ENCODE measurements around the gene HMGCS1. TPM values are rescaled to one million over a fixed set of nuclear protein-coding genes. Genes with fewer than 3 reads are reported as not detected.

Gene HMGCS1
- total and polyA plus RNA-seq, 9 of the 15 experiments (the other 6 are each of a cell fraction or from before 2014, with no cell fraction given), result 43.7 to 337 (median 111) TPM

DNA sequence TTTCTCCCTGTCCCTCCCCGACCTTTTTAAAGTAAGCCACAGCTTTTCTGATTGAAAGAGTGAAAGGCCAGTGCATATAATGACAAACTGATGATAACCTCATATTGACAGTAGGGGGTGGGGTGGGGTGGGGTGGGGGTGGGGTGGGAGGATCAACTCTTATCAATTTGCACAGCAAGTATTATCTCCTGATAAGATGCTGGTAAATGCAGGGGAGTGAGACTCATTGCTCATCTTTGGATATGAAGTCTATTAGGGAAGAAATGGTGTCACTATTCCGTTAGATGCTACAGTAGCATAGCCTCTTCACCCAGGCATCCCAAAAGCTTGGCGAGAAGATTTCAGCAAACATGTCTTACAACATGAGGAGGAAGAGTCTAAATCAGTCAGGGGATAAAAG is 38.9 kb upstream of the HMGCS1 start:
- H3K79me2 ChIP-seq (ENCODE audit: control insufficient read depth, insufficient read depth, low read length), result no peaks in the 10 kb centered on the region
- H3K27me3 ChIP-seq (ENCODE audit: control insufficient read depth in 2 of 2, insufficient read depth in 2 of 2, low read length in 2 of 2), result no peaks in the 10 kb centered on the region
- DNase-seq (ENCODE audit: extremely low read depth in 1 of 4, low spot score in 3 of 4) (peak; percentile 52 to 80 (median 66)), FAIRE-seq (peak; percentile 32), ATAC-seq (peak; percentile 49)
- H4K20me1 ChIP-seq (replicated peaks; ENCODE audit: control insufficient read depth, insufficient read depth, low read length), result no peaks in the 10 kb centered on the region
- peak overlapping the region; percentile 43; the same call in 1 of the 2 replicates for H3K4me2 ChIP-seq (ENCODE audit: insufficient read depth, low read length)
- no peak overlapping the region for H3K9ac ChIP-seq (ENCODE audit: insufficient read depth in 1 of 2, low read depth in 2 of 2, low read length in 2 of 2)
- no peaks in the 10 kb centered on the region for H3K9me1 ChIP-seq (ENCODE audit: control insufficient read depth, insufficient read depth, low read length)
- no peak overlapping the region for H3K27ac ChIP-seq (ENCODE audit: extremely low read depth, low read depth, low read length)
- 5% methylated on average over 3 of the region's 3 CpGs for WGBS (ENCODE audit: insufficient coverage, low coverage, missing lambda C conversion rate)
- H3K4me1 ChIP-seq (replicated peaks in 1 of 2; ENCODE audit: control insufficient read depth in 2 of 2, insufficient read depth in 2 of 2, low read length in 2 of 2), result peaks cover 0 to 13% of the 10 kb centered on the region in 2 experiments; a peak in 4 of 5 replicates
- in situ Hi-C loops (cut with MboI), result no loop called here
- no TSS peak for BruUV-seq (replicated peaks)
- H3K9me3 ChIP-seq (replicated peaks; ENCODE audit: control insufficient read depth, insufficient read depth, low read depth, low read length), result no peaks in the 10 kb centered on the region
- ChIA-PET POLR2A (interaction anchor here (1.0 to 1.5 kb wide), 5 partner anchors 13 to 231 kb away, joined by 3 to 6 read pairs (median 3); partner anchors contain the start of gene HMGCS1), CTCF (ENCODE audit: low intra/inter-chr PET ratio) (no interaction called here)
- no peaks in the 10 kb centered on the region for H3K36me3 ChIP-seq (ENCODE audit: control insufficient read depth, insufficient read depth, low read length)
- H2AFZ ChIP-seq (ENCODE audit: low read depth, low read length), result peak overlapping the region; percentile 15; the same call in 1 of the 2 replicates
- intact Hi-C loops (cut with micrococcal nuclease), result no loop called here
- no peak overlapping the region for H3K4me3 ChIP-seq
- peak; percentile 42 for TF ChIP-seq CBFA2T3 (IDR thresholded peaks at IDR 0.05)
- peak; percentile 55 for TF ChIP-seq TEAD4 (IDR thresholded peaks at IDR 0.05; ENCODE audit: low read length)
- TF ChIP-seq TEAD4 (CRISPR knock-in tag; IDR thresholded peaks at IDR 0.05; ENCODE audit: borderline replicate concordance), result no peak
- TF ChIP-seq TAF9B (IDR thresholded peaks at IDR 0.05; ENCODE audit: partially characterized antibody), result no peak
- TF ChIP-seq CBFA2T2 (conservative IDR thresholded peaks at IDR 0.05), result 0 out of 2 replicates have a peak, but pooled peaks have one; percentile 8
- TF ChIP-seq ZKSCAN8 (CRISPR knock-in tag; IDR thresholded peaks at IDR 0.05), result no peak
- TF ChIP-seq, protein P1, sequence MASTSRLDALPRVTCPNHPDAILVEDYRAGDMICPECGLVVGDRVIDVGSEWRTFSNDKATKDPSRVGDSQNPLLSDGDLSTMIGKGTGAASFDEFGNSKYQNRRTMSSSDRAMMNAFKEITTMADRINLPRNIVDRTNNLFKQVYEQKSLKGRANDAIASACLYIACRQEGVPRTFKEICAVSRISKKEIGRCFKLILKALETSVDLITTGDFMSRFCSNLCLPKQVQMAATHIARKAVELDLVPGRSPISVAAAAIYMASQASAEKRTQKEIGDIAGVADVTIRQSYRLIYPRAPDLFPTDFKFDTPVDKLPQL (IDR thresholded peaks at IDR 0.05; ENCODE audit: extremely low read depth, insufficient read length), result no peak
- no peak for TF ChIP-seq TAF1 (IDR thresholded peaks at IDR 0.05; ENCODE audit: control insufficient read depth, extremely low read depth, insufficient read depth, low read length, severe bottlenecking)
- no peak for TF ChIP-seq HMG20B (CRISPR knock-in tag; IDR thresholded peaks at IDR 0.05)
- 0 out of 2 replicates have a peak, but pooled peaks have one; percentile 30 for TF ChIP-seq ZNF24 (IDR thresholded peaks at IDR 0.05)
- TF ChIP-seq ETS2 (tag; IDR thresholded peaks at IDR 0.05; ENCODE audit: borderline replicate concordance, poor library complexity, severe bottlenecking), result no peak
- no peak for TF ChIP-seq NFYB (IDR thresholded peaks at IDR 0.05; ENCODE audit: extremely low read depth, insufficient read length)
- TF ChIP-seq, protein P2, sequence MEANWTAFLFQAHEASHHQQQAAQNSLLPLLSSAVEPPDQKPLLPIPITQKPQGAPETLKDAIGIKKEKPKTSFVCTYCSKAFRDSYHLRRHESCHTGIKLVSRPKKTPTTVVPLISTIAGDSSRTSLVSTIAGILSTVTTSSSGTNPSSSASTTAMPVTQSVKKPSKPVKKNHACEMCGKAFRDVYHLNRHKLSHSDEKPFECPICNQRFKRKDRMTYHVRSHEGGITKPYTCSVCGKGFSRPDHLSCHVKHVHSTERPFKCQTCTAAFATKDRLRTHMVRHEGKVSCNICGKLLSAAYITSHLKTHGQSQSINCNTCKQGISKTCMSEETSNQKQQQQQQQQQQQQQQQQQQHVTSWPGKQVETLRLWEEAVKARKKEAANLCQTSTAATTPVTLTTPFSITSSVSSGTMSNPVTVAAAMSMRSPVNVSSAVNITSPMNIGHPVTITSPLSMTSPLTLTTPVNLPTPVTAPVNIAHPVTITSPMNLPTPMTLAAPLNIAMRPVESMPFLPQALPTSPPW (CRISPR knock-in tag; IDR thresholded peaks at IDR 0.05), result peak; percentile 72
- TF ChIP-seq, protein P3, sequence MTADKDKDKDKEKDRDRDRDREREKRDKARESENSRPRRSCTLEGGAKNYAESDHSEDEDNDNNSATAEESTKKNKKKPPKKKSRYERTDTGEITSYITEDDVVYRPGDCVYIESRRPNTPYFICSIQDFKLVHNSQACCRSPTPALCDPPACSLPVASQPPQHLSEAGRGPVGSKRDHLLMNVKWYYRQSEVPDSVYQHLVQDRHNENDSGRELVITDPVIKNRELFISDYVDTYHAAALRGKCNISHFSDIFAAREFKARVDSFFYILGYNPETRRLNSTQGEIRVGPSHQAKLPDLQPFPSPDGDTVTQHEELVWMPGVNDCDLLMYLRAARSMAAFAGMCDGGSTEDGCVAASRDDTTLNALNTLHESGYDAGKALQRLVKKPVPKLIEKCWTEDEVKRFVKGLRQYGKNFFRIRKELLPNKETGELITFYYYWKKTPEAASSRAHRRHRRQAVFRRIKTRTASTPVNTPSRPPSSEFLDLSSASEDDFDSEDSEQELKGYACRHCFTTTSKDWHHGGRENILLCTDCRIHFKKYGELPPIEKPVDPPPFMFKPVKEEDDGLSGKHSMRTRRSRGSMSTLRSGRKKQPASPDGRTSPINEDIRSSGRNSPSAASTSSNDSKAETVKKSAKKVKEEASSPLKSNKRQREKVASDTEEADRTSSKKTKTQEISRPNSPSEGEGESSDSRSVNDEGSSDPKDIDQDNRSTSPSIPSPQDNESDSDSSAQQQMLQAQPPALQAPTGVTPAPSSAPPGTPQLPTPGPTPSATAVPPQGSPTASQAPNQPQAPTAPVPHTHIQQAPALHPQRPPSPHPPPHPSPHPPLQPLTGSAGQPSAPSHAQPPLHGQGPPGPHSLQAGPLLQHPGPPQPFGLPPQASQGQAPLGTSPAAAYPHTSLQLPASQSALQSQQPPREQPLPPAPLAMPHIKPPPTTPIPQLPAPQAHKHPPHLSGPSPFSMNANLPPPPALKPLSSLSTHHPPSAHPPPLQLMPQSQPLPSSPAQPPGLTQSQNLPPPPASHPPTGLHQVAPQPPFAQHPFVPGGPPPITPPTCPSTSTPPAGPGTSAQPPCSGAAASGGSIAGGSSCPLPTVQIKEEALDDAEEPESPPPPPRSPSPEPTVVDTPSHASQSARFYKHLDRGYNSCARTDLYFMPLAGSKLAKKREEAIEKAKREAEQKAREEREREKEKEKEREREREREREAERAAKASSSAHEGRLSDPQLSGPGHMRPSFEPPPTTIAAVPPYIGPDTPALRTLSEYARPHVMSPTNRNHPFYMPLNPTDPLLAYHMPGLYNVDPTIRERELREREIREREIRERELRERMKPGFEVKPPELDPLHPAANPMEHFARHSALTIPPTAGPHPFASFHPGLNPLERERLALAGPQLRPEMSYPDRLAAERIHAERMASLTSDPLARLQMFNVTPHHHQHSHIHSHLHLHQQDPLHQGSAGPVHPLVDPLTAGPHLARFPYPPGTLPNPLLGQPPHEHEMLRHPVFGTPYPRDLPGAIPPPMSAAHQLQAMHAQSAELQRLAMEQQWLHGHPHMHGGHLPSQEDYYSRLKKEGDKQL (CRISPR knock-in tag; IDR thresholded peaks at IDR 0.05; ENCODE audit: borderline replicate concordance), result no peak
- peak; percentile 45; the same call in 1 of the 2 replicates for TF ChIP-seq DPF2 (IDR thresholded peaks at IDR 0.05)
- peak; percentile 38; the same call in 1 of the 2 replicates for TF ChIP-seq TCF3 (CRISPR knock-in tag; IDR thresholded peaks at IDR 0.05)
